Stomach (tissue), 9 donors: ENCODE data around the gene HDAC11. TPM values are rescaled to one million over a fixed set of nuclear protein-coding genes. Genes with fewer than 3 reads are reported as not detected.

Source experiments
- DNase-seq, 2 donors: peaks; one replicate each; pipeline versions ENCODE4 v3.0.0 to v3.0.0-alpha.2; 2013 to 2019
- H3K27ac ChIP-seq, 5 donors: fragments of 200-600 bp in 4 of 5; sonication (generic) in 4 of 5; one replicate each; pipeline ENCODE4 v1.5.1; 2013 to 2019; ENCODE audit warnings: mild to moderate bottlenecking in 1 of 5, moderate library complexity in 1 of 5
- H3K27me3 ChIP-seq, 3 donors: fragments of 200-600 bp; sonication (generic); one replicate each; pipeline ENCODE4 v1.5.1; 2017 to 2019; ENCODE audit warnings: mixed run types in 1 of 3
- H3K36me3 ChIP-seq, 4 donors: fragments of 200-600 bp; sonication (generic); 1 replicate in 3 of 4; 2 replicates in 1 of 4; pipeline ENCODE4 v1.5.1; 2016 to 2019
- H3K4me1 ChIP-seq, 4 donors: fragments of 200-600 bp; sonication (generic); one replicate each; pipeline ENCODE4 v1.5.1; 2016 to 2019
- H3K4me3 ChIP-seq, 4 donors: fragments of 200-600 bp; sonication (generic) in 3 of 4; one replicate each; pipeline ENCODE4 v1.5.1; 2016 to 2019; ENCODE audit warnings: mild to moderate bottlenecking in 1 of 4
- H3K9me3 ChIP-seq, 4 donors: fragments of 200-600 bp; sonication (generic); one replicate each; pipeline ENCODE4 v1.5.1; 2016 to 2019
- EP300 ChIP-seq: sonication (generic); formaldehyde crosslinking; IDR thresholded peaks from one replicate; pipeline ENCODE4 v1.6.1; 2017; ENCODE audit warnings: antibody characterized with exemption
- POLR2A ChIP-seq, 4 donors: fragments of 450-650 bp; IDR thresholded peaks; one replicate each; pipeline ENCODE4 v1.6.1; 2016; ENCODE audit warnings: antibody characterized with exemption in 4 of 4, control low read depth in 2 of 4, mild to moderate bottlenecking in 1 of 4, moderate library complexity in 1 of 4
- POLR2AphosphoS5 ChIP-seq, 3 donors: sonication (generic); formaldehyde crosslinking; IDR thresholded peaks; one replicate each; pipeline ENCODE4 v1.6.1; 2016; ENCODE audit warnings: antibody characterized with exemption in 3 of 3
- WGBS, 5 donors: extraction: QIAGEN DNeasy Blood & Tissue Kit in 3 of 5; methylation state at CpG; one replicate each; pipeline versions ENCODE4 v1.1.5 to v1.1.7; 2013 to 2018; 5-methylcytosine and 5-hydroxymethylcytosine counted together
- intact Hi-C: fragments of 100-400 bp; cut with DNase I; formaldehyde crosslinking; loops from one replicate; pipeline ENCODE4 v1.15.1; 2023; ENCODE audit warnings: low total_unique reads
- polyA plus RNA-seq, 3 donors: library from polyadenylated mRNA; stranded (reverse); fragments of 200-250 nt; gene quantifications; one replicate each; pipeline ENCODE4 v1.2.3, GENCODE V29; 2013
- total RNA-seq, 5 donors: library from RNA; depleted of rRNA; stranded (reverse); fragments of >200 nt; gene quantifications; one replicate each; pipeline versions ENCODE4 v1.1.0 to v1.2.3, GENCODE V29; 2014 to 2016
- TF ChIP-seq, protein P1 (sequence below), 7 experiments: fragments of 450-650 bp in 4 of 7; fragments of 200-600 bp in 3 of 7; sonication (generic) in 3 of 7; IDR thresholded peaks; one replicate each; pipeline ENCODE4 v1.5.1; 2016 to 2019; ENCODE audit warnings: antibody characterized with exemption in 7 of 7, control low read depth in 2 of 7, mild to moderate bottlenecking in 1 of 7
- donor health status: healthy with polysubstance abuse.
- donor health status: Bipolar disorder and iron deficiency.
- donor health status: healthy.

HDAC11 gene
- total and polyA plus RNA-seq, 8 donors: 4.9 to 16.6 (median 15.4) TPM; not detected in 1

DNA sequence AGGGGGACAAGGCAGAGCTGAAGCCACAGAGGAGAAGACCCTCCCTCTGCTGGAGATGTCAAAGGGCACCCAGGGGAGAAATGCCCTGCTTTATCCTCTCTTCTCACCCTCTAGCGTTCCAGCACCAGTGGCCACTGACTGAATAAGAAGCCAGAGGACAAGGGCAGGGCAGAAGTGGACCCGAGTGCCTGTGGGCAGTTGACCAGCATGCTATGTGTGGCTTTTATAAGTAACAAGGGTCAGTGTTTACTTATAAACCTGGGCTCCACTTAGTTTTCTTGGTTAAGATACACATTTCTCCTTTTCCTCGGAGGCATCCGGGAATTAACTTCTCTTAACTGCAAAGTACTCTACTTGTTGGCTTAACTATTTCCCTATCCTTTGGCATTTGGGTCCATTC is 13.3 kb upstream of the HDAC11 start:
- peaks cover 0 to 7% (median 0%) of the 10 kb centered on the region in 3 donors for H3K27me3 ChIP-seq
- no peaks in the 10 kb centered on the region for H3K9me3 ChIP-seq
- no peak overlapping the region for H3K4me3 ChIP-seq
- no peak for DNase-seq
- no peaks in the 10 kb centered on the region for H3K4me1 ChIP-seq
- no peaks in the 10 kb centered on the region for H3K36me3 ChIP-seq
- 69 to 82% (median 74%) methylated on average over 4 of the region's 4 CpGs for WGBS, 5 donors
- TF ChIP-seq POLR2A (IDR thresholded peaks at IDR 0.05): no peak
- TF ChIP-seq POLR2AphosphoS5 (IDR thresholded peaks at IDR 0.05): no peak
- TF ChIP-seq EP300: no peak
- TF ChIP-seq, protein P1, sequence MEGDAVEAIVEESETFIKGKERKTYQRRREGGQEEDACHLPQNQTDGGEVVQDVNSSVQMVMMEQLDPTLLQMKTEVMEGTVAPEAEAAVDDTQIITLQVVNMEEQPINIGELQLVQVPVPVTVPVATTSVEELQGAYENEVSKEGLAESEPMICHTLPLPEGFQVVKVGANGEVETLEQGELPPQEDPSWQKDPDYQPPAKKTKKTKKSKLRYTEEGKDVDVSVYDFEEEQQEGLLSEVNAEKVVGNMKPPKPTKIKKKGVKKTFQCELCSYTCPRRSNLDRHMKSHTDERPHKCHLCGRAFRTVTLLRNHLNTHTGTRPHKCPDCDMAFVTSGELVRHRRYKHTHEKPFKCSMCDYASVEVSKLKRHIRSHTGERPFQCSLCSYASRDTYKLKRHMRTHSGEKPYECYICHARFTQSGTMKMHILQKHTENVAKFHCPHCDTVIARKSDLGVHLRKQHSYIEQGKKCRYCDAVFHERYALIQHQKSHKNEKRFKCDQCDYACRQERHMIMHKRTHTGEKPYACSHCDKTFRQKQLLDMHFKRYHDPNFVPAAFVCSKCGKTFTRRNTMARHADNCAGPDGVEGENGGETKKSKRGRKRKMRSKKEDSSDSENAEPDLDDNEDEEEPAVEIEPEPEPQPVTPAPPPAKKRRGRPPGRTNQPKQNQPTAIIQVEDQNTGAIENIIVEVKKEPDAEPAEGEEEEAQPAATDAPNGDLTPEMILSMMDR (IDR thresholded peaks at IDR 0.05): no peak
- intact Hi-C loops: loop anchor here (10.0 kb wide), 1 partner anchor 382 kb away; no protein-coding TSS in a partner anchor
- H3K27ac ChIP-seq: no peak overlapping the region

DNA sequence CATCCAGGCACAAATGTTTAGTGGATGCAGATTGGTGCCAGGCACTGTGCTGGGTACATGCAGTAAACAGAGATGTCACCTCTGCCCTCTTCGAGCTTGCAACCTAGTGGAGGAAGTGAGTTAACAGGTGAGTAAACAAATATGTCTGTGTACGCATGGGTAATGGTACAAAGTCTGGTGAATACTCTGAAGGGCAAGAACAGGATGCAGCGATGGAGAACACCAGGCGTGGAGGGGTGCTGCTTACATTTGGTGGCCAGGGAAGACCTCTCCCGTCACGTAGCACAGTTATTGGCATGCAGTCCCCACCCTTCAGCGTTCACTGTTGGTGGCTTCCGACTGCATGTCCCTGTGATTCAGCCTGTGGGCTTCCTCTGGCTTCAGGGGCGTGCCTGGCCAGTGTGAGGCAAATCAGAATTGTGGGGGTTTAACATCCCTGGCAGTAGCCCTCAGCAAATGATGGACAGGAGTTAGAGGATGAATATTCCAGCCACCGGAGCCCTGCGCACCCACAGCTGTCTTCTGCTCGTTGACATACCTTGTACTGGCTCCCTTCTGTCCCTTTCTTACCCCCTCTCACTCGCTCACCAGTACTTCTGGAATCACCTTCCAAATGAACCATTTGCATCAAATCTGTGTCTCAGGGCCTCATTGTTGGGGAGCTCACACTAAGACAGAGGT is 9.1 kb upstream of the HDAC11 start:
- TF ChIP-seq POLR2A (IDR thresholded peaks at IDR 0.05): no peak
- TF ChIP-seq EP300: no peak
- TF ChIP-seq, protein P1 (IDR thresholded peaks at IDR 0.05): no peak
- peak in 1 of 3 donors; percentile 31 for TF ChIP-seq POLR2AphosphoS5 (IDR thresholded peaks at IDR 0.05)
- peak in 1 of 2 donors; percentile 71 for DNase-seq

GRCh38 chr3:13472286-13472685 is 7.8 kb upstream of the HDAC11 start:
- Histone ChIP-seq H3K4me3 (no peak overlapping the region), H3K4me1 (no peaks in the 10 kb centered on the region), H3K27me3 (peaks cover 0 to 24% (median 0%) of the 10 kb centered on the region in 3 donors), H3K36me3 (no peaks in the 10 kb centered on the region), H3K9me3 (no peaks in the 10 kb centered on the region), H3K27ac (no peak overlapping the region)
- intact Hi-C loops: no loop called here
- TF ChIP-seq, protein P1 (IDR thresholded peaks at IDR 0.05): no peak
- TF ChIP-seq POLR2A (IDR thresholded peaks at IDR 0.05) (no peak), POLR2AphosphoS5 (IDR thresholded peaks at IDR 0.05) (no peak), EP300 (no peak)
- WGBS, 5 donors: 70 to 80% (median 75%) methylated on average over 4 of the region's 4 CpGs
- DNase-seq: no peak

More for the DNA sequence above, 9.1 kb upstream of the HDAC11 start:
- no peaks in the 10 kb centered on the region for H3K36me3 ChIP-seq
- 47 to 66% (median 55%) methylated on average over 13 of the region's 13 CpGs for WGBS, 5 donors
- H3K4me1 ChIP-seq: no peaks in the 10 kb centered on the region
- H3K27ac ChIP-seq: no peak overlapping the region
- intact Hi-C loops: no loop called here
- no peaks in the 10 kb centered on the region for H3K9me3 ChIP-seq
- H3K27me3 ChIP-seq: peaks cover 0 to 24% (median 0%) of the 10 kb centered on the region in 3 donors
- no peak overlapping the region for H3K4me3 ChIP-seq

GRCh38 chr3:13473020-13473419 is 7.1 kb upstream of the HDAC11 start:
- H3K4me1 ChIP-seq: no peaks in the 10 kb centered on the region
- TF ChIP-seq POLR2AphosphoS5 (IDR thresholded peaks at IDR 0.05) (no peak), EP300 (no peak), POLR2A (IDR thresholded peaks at IDR 0.05) (no peak)
- TF ChIP-seq, protein P1 (IDR thresholded peaks at IDR 0.05): no peak
- peaks cover 0 to 24% (median 0%) of the 10 kb centered on the region in 3 donors for H3K27me3 ChIP-seq
- H3K36me3 ChIP-seq: no peaks in the 10 kb centered on the region
- no peaks in the 10 kb centered on the region for H3K9me3 ChIP-seq
- no peak overlapping the region for H3K27ac ChIP-seq
- intact Hi-C loops: no loop called here
- WGBS, 5 donors: 87 to 100% (median 98%) methylated on average over 3 of the region's 3 CpGs
- H3K4me3 ChIP-seq: no peak overlapping the region
- DNase-seq: no peak
